ENCODE results near the gene GPHN. TPM values are rescaled to one million over a fixed set of nuclear protein-coding genes. Genes with fewer than 3 reads are reported as not detected.

Gene GPHN
- 13.7 TPM for polyA plus RNA-seq (2013)

- Histone ChIP-seq H3K4me3 (ENCODE audit: control insufficient read depth in 1 of 7, extremely low read depth in 1 of 7, insufficient read depth in 4 of 7, low read depth in 2 of 7, low read length in 6 of 7) (peak within 1 kb of the TSS; percentile 74 to 96 (median 83)), H3K9me3 (ENCODE audit: control extremely low read depth in 1 of 5, control insufficient read depth in 4 of 5, insufficient read depth in 2 of 5, low read depth in 1 of 5, low read length in 4 of 5) (no peaks in the 10 kb centered on the region), H3K27me3 (replicated peaks in 2 of 5; ENCODE audit: control insufficient read depth in 4 of 5, insufficient read depth in 5 of 5, low read length in 4 of 5) (no peaks in the 10 kb centered on the region), H3K36me3 (ENCODE audit: control insufficient read depth in 4 of 4, insufficient read depth in 4 of 4, low read length in 3 of 4) (no peaks in the 10 kb centered on the region), H3K27ac (ENCODE audit: insufficient read depth in 1 of 2, low read depth in 1 of 2, low read length in 2 of 2, poor library complexity in 1 of 2, severe bottlenecking in 2 of 2) (peak within 1 kb of the TSS; percentile 37 to 77), H3K4me1 (ENCODE audit: control extremely low read depth in 1 of 4, control insufficient read depth in 4 of 4, insufficient read depth in 4 of 4, low read length in 3 of 4) (peaks cover 0 to 29% (median 20%) of the 10 kb centered on the region in 4 experiments)
- CTCF ChIA-PET = interaction anchor here (0.5 to 1.7 kb wide), 5 partner anchors 9 to 764 kb away, joined by 3 to 7 read pairs (median 4); no protein-coding TSS in a partner anchor
- POLR2A ChIA-PET = no interaction called here
- DNase-seq = peak; percentile 94 to 98 (median 97)
- under 1% methylated on average over 80 of the region's 91 CpGs for WGBS (ENCODE audit: insufficient coverage)
Measured at GRCh38 chr14:66507722-66508546, at the start of gene GPHN. Gene GPHN (plus strand): TSS chr14:66508147.

DNA sequence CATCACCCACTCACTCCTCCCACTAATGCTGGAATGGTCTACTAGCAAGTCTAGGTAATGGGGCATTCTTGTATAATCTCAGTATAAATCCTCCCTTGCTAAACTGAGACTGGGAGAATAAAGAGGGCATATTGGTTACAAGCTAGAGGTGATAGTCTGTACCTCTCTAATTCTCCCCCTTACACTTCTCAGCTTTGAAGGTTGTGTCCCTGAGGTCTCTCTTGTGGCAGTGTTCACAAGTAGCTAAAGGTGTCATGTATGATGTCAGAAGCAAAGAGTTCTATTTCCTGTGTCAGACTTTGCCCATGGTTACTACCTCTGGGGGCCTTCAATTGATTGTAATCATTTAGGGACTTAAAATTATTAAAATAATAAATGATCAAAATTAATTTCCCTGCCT is 48.3 kb upstream of the GPHN start:
- Histone ChIP-seq H3K36me3 (ENCODE audit: control insufficient read depth in 4 of 4, insufficient read depth in 4 of 4, low read length in 3 of 4) (no peaks in the 10 kb centered on the region), H3K9me3 (ENCODE audit: control extremely low read depth in 1 of 5, control insufficient read depth in 4 of 5, insufficient read depth in 2 of 5, low read depth in 1 of 5, low read length in 4 of 5) (no peaks in the 10 kb centered on the region), H3K27me3 (replicated peaks in 2 of 5; ENCODE audit: control insufficient read depth in 4 of 5, insufficient read depth in 5 of 5, low read length in 4 of 5) (no peaks in the 10 kb centered on the region), H3K4me1 (ENCODE audit: control extremely low read depth in 1 of 4, control insufficient read depth in 4 of 4, insufficient read depth in 4 of 4, low read length in 3 of 4) (no peaks in the 10 kb centered on the region), H3K27ac (ENCODE audit: insufficient read depth in 1 of 2, low read depth in 1 of 2, low read length in 2 of 2, poor library complexity in 1 of 2, severe bottlenecking in 2 of 2) (no peak overlapping the region), H3K4me3 (ENCODE audit: control insufficient read depth in 1 of 7, extremely low read depth in 1 of 7, insufficient read depth in 4 of 7, low read depth in 2 of 7, low read length in 6 of 7) (no peak overlapping the region)
- CTCF ChIA-PET = interaction anchor here (1.4 kb wide), 1 partner anchor 18 kb away, joined by 3 read pairs; no protein-coding TSS in a partner anchor
- DNase-seq = no peak
- POLR2A ChIA-PET = no interaction called here

DNA sequence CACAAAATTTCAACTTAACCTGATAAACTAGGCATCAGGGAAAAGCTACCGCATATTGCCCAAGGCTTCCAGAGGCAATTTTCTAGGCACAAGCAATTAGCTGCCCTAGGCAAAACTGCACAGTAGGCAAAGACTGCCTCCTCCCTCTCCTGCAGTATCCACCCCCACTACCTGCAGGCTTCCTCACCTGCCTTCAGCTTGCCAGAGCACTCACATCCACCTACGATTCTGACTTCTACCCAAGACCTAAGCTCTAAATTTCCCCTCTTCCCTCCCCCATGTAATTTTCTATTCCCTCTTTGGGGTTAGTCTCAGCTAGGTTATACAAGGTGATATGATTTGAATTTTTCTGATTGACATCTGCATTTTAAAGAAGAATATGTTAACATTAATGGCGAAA is 43.7 kb upstream of the GPHN start:
- no peak overlapping the region for H3K4me3 ChIP-seq (ENCODE audit: control insufficient read depth in 1 of 7, extremely low read depth in 1 of 7, insufficient read depth in 4 of 7, low read depth in 2 of 7, low read length in 6 of 7)
- ChIA-PET POLR2A (no interaction called here), CTCF (no interaction called here)
- H3K27ac ChIP-seq (ENCODE audit: insufficient read depth in 1 of 2, low read depth in 1 of 2, low read length in 2 of 2, poor library complexity in 1 of 2, severe bottlenecking in 2 of 2) = no peak overlapping the region
- H3K36me3 ChIP-seq (ENCODE audit: control insufficient read depth in 4 of 4, insufficient read depth in 4 of 4, low read length in 3 of 4) = no peaks in the 10 kb centered on the region
- H3K9me3 ChIP-seq (ENCODE audit: control extremely low read depth in 1 of 5, control insufficient read depth in 4 of 5, insufficient read depth in 2 of 5, low read depth in 1 of 5, low read length in 4 of 5) = peaks cover 0 to 6% (median 3%) of the 10 kb centered on the region in 5 experiments
- H3K27me3 ChIP-seq (replicated peaks in 2 of 5; ENCODE audit: control insufficient read depth in 4 of 5, insufficient read depth in 5 of 5, low read length in 4 of 5) = no peaks in the 10 kb centered on the region
- no peaks in the 10 kb centered on the region for H3K4me1 ChIP-seq (ENCODE audit: control extremely low read depth in 1 of 4, control insufficient read depth in 4 of 4, insufficient read depth in 4 of 4, low read length in 3 of 4)
- DNase-seq = no peak
- WGBS (ENCODE audit: insufficient coverage) = 100% methylated on average over 2 of the region's 3 CpGs

DNA sequence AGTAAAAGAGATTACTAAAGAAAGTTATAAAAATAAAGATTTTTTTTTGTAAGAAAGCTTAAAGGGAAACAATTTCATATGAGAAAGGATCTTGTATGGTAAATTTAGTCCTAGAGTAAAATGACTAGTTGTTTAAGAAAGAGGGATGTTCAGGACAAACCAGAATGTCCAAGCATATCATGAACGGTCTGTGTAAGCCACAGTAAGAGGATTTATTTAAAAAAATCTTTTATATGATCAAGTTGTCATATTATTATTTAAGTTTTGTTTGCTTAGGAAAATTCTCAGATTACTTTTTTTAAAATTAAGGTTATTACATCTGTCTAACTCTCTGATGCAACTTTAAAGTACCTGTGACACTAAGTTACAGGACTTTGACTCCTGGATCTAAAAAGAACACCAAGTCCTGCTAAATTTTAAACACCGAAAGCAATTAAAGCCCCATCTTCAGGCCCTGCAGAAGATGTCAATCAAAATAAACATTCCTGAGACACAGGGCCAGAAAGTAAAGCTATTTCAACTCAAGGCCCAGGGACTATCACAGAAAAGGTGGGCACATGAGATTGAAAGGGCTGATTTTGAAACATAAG is 39.1 kb upstream of the GPHN start:
- H3K4me3 ChIP-seq (ENCODE audit: control insufficient read depth in 1 of 7, extremely low read depth in 1 of 7, insufficient read depth in 4 of 7, low read depth in 2 of 7, low read length in 6 of 7) = no peak overlapping the region
- H3K9me3 ChIP-seq (ENCODE audit: control extremely low read depth in 1 of 5, control insufficient read depth in 4 of 5, insufficient read depth in 2 of 5, low read depth in 1 of 5, low read length in 4 of 5) = peaks cover 3 to 27% (median 12%) of the 10 kb centered on the region in 5 experiments
- H3K4me1 ChIP-seq (ENCODE audit: control extremely low read depth in 1 of 4, control insufficient read depth in 4 of 4, insufficient read depth in 4 of 4, low read length in 3 of 4) = no peaks in the 10 kb centered on the region
- no peaks in the 10 kb centered on the region for H3K36me3 ChIP-seq (ENCODE audit: control insufficient read depth in 4 of 4, insufficient read depth in 4 of 4, low read length in 3 of 4)
- no peak overlapping the region for H3K27ac ChIP-seq (ENCODE audit: insufficient read depth in 1 of 2, low read depth in 1 of 2, low read length in 2 of 2, poor library complexity in 1 of 2, severe bottlenecking in 2 of 2)
- DNase-seq = no peak
- CTCF ChIA-PET = no interaction called here
- no CpG with 5 or more reads among the region's 2 CpGs for WGBS (ENCODE audit: insufficient coverage)
- H3K27me3 ChIP-seq (replicated peaks in 2 of 5; ENCODE audit: control insufficient read depth in 4 of 5, insufficient read depth in 5 of 5, low read length in 4 of 5) = no peaks in the 10 kb centered on the region
- POLR2A ChIA-PET = no interaction called here

GRCh38 chr14:66471584-66471983 is 36.4 kb upstream of the GPHN start:
- DNase-seq = no peak
- Histone ChIP-seq H3K27me3 (replicated peaks in 2 of 5; ENCODE audit: control insufficient read depth in 4 of 5, insufficient read depth in 5 of 5, low read length in 4 of 5) (no peaks in the 10 kb centered on the region), H3K4me1 (ENCODE audit: control extremely low read depth in 1 of 4, control insufficient read depth in 4 of 4, insufficient read depth in 4 of 4, low read length in 3 of 4) (no peaks in the 10 kb centered on the region), H3K27ac (ENCODE audit: insufficient read depth in 1 of 2, low read depth in 1 of 2, low read length in 2 of 2, poor library complexity in 1 of 2, severe bottlenecking in 2 of 2) (no peak overlapping the region), H3K4me3 (ENCODE audit: control insufficient read depth in 1 of 7, extremely low read depth in 1 of 7, insufficient read depth in 4 of 7, low read depth in 2 of 7, low read length in 6 of 7) (no peak overlapping the region), H3K9me3 (ENCODE audit: control extremely low read depth in 1 of 5, control insufficient read depth in 4 of 5, insufficient read depth in 2 of 5, low read depth in 1 of 5, low read length in 4 of 5) (peaks cover 3 to 27% (median 12%) of the 10 kb centered on the region in 5 experiments), H3K36me3 (ENCODE audit: control insufficient read depth in 4 of 4, insufficient read depth in 4 of 4, low read length in 3 of 4) (no peaks in the 10 kb centered on the region)
- WGBS (ENCODE audit: insufficient coverage) = 95% methylated on average over 3 of the region's 4 CpGs
- POLR2A ChIA-PET = no interaction called here
- CTCF ChIA-PET = no interaction called here

GRCh38 chr14:66472251-66472650 is 35.7 kb upstream of the GPHN start:
- Histone ChIP-seq H3K27me3 (replicated peaks in 2 of 5; ENCODE audit: control insufficient read depth in 4 of 5, insufficient read depth in 5 of 5, low read length in 4 of 5) (no peaks in the 10 kb centered on the region), H3K4me1 (ENCODE audit: control extremely low read depth in 1 of 4, control insufficient read depth in 4 of 4, insufficient read depth in 4 of 4, low read length in 3 of 4) (peaks cover 0 to 2% (median under 1%) of the 10 kb centered on the region in 4 experiments), H3K27ac (ENCODE audit: insufficient read depth in 1 of 2, low read depth in 1 of 2, low read length in 2 of 2, poor library complexity in 1 of 2, severe bottlenecking in 2 of 2) (no peak overlapping the region), H3K4me3 (ENCODE audit: control insufficient read depth in 1 of 7, extremely low read depth in 1 of 7, insufficient read depth in 4 of 7, low read depth in 2 of 7, low read length in 6 of 7) (no peak overlapping the region), H3K36me3 (ENCODE audit: control insufficient read depth in 4 of 4, insufficient read depth in 4 of 4, low read length in 3 of 4) (no peaks in the 10 kb centered on the region), H3K9me3 (ENCODE audit: control extremely low read depth in 1 of 5, control insufficient read depth in 4 of 5, insufficient read depth in 2 of 5, low read depth in 1 of 5, low read length in 4 of 5) (peaks cover 3 to 27% (median 12%) of the 10 kb centered on the region in 5 experiments)
- DNase-seq = no peak
- POLR2A ChIA-PET = interaction anchor here (0.6 kb wide), 1 partner anchor 677 kb away, joined by 5 read pairs; no protein-coding TSS in a partner anchor
- CTCF ChIA-PET = no interaction called here

GRCh38 chr14:66473223-66473622 is 34.7 kb upstream of the GPHN start:
- Histone ChIP-seq H3K4me1 (ENCODE audit: control extremely low read depth in 1 of 4, control insufficient read depth in 4 of 4, insufficient read depth in 4 of 4, low read length in 3 of 4) (peaks cover 0 to 6% (median 2%) of the 10 kb centered on the region in 4 experiments), H3K9me3 (ENCODE audit: control extremely low read depth in 1 of 5, control insufficient read depth in 4 of 5, insufficient read depth in 2 of 5, low read depth in 1 of 5, low read length in 4 of 5) (peaks cover 3 to 27% (median 12%) of the 10 kb centered on the region in 5 experiments), H3K4me3 (ENCODE audit: control insufficient read depth in 1 of 7, extremely low read depth in 1 of 7, insufficient read depth in 4 of 7, low read depth in 2 of 7, low read length in 6 of 7) (no peak overlapping the region), H3K27me3 (replicated peaks in 2 of 5; ENCODE audit: control insufficient read depth in 4 of 5, insufficient read depth in 5 of 5, low read length in 4 of 5) (no peaks in the 10 kb centered on the region), H3K27ac (ENCODE audit: insufficient read depth in 1 of 2, low read depth in 1 of 2, low read length in 2 of 2, poor library complexity in 1 of 2, severe bottlenecking in 2 of 2) (no peak overlapping the region), H3K36me3 (ENCODE audit: control insufficient read depth in 4 of 4, insufficient read depth in 4 of 4, low read length in 3 of 4) (no peaks in the 10 kb centered on the region)
- DNase-seq = no peak
- POLR2A ChIA-PET = no interaction called here
- CTCF ChIA-PET = no interaction called here
- WGBS (ENCODE audit: insufficient coverage) = no CpG with 5 or more reads among the region's 2 CpGs
